ENCODE data around the gene NFASC.

GRCh38 chr1:204874274-204874673 lies 3.6 kb downstream of the NFASC start:
- no peak for TF ChIP-seq CTCF (IDR thresholded peaks at IDR 0.05)
- TF ChIP-seq POLR2A (IDR thresholded peaks at IDR 0.05) = no peak

All from adrenal gland (tissue), 5 donors.